H1 (cell line): ENCODE results near the gene E2F3. TPM values are rescaled to one million over a fixed set of nuclear protein-coding genes. Genes with fewer than 3 reads are reported as not detected.

Source experiments
- CTCF ChIA-PET: fragments of 300-600 bp; sonication (Branson Sonifier 250); formaldehyde crosslinking; loops from one replicate; lab custom pipeline; 2021; ENCODE audit not compliant: partially characterized antibody; lab: Charles Lee
- POLR2A ChIA-PET: fragments of 300-600 bp; sonication (Branson Sonifier 250); formaldehyde crosslinking; loops from one replicate; lab custom pipeline; 2021; ENCODE audit warnings: inconsistent platforms; ENCODE audit not compliant: partially characterized antibody; lab: Charles Lee
- DNase-seq, 2 experiments: peaks; one replicate each; pipeline versions ENCODE4 v3.0.0 to v3.0.0-alpha.2; 2010 to 2022; ENCODE audit warnings: low spot score in 2 of 2, low read depth in 1 of 2, mixed read lengths in 1 of 2
- FAIRE-seq: peaks from 2 replicates; lab custom pipeline; 2011; peaks lifted over from hg19 to GRCh38; lab: Jason Lieb, UNC
- H2AFZ ChIP-seq: 2 replicates; pipeline ENCODE4 v1.8.1; 2012; ENCODE audit warnings: low read length, inconsistent platforms
- H2AK5ac ChIP-seq: 2 replicates; pipeline ENCODE4 v1.6.1; 2013; ENCODE audit warnings: low read depth, low read length
- H2BK120ac ChIP-seq: replicated peaks from 2 replicates; pipeline ENCODE3; 2013; ENCODE audit warnings: low read depth, low read length, inconsistent platforms
- H2BK12ac ChIP-seq: 2 replicates; pipeline ENCODE4 v1.6.1; 2013; ENCODE audit warnings: low read depth, low read length
- H2BK15ac ChIP-seq: 2 replicates; pipeline ENCODE4 v1.6.1; 2013; ENCODE audit warnings: low read length
- H2BK20ac ChIP-seq: 2 replicates; pipeline ENCODE4 v1.6.1; 2013; ENCODE audit warnings: low read length
- H2BK5ac ChIP-seq: 2 replicates; pipeline ENCODE4 v1.6.1; 2013; ENCODE audit warnings: low read depth, low read length
- H3K14ac ChIP-seq: 2 replicates; pipeline ENCODE4 v1.6.1; 2013; ENCODE audit warnings: inconsistent platforms; ENCODE audit not compliant: insufficient read length
- H3K18ac ChIP-seq: 2 replicates; pipeline ENCODE4 v1.6.1; 2013; ENCODE audit warnings: low read length; ENCODE audit errors: extremely low read depth
- H3K23ac ChIP-seq: 2 replicates; pipeline ENCODE4 v1.6.1; 2013; ENCODE audit warnings: inconsistent platforms; ENCODE audit not compliant: insufficient read length
- H3K23me2 ChIP-seq: 2 replicates; pipeline ENCODE4 v1.6.1; 2013; ENCODE audit warnings: low read depth, low read length
- H3K27ac ChIP-seq: 2 replicates; pipeline ENCODE4 v1.6.1; 2011; ENCODE audit warnings: low read depth, low read length, inconsistent platforms
- H3K27me3 ChIP-seq, 4 experiments: replicated peaks in 1 of 4; 1 replicate in 1 of 4; 2 replicates in 3 of 4; pipeline versions ENCODE4 v1.6.1 to v1.8.1; 2011 to 2013; ENCODE audit warnings: low read length in 3 of 4, mild to moderate bottlenecking in 3 of 4, inconsistent platforms in 2 of 4, mixed read lengths in 2 of 4, moderate library complexity in 1 of 4; ENCODE audit not compliant: control insufficient read depth in 3 of 4, insufficient read depth in 3 of 4; ENCODE audit errors: extremely low read depth in 1 of 4
- H3K36me3 ChIP-seq, 4 experiments: 2 replicates each; pipeline versions ENCODE4 v1.6.1 to v1.8.1; 2011 to 2013; ENCODE audit warnings: mild to moderate bottlenecking in 4 of 4, low read length in 3 of 4, moderate library complexity in 2 of 4, control low read depth in 1 of 4, inconsistent platforms in 1 of 4; ENCODE audit not compliant: insufficient read depth in 4 of 4, control insufficient read depth in 2 of 4
- H3K4ac ChIP-seq: replicated peaks from 2 replicates; pipeline ENCODE3; 2013; ENCODE audit warnings: low read length, low read depth, mixed read lengths, inconsistent platforms; ENCODE audit not compliant: insufficient read length
- H3K4me1 ChIP-seq, 4 experiments: replicated peaks in 1 of 4; 1 replicate in 1 of 4; 2 replicates in 3 of 4; pipeline versions ENCODE4 v1.6.1 to v1.8.1; 2011 to 2013; ENCODE audit warnings: low read length in 3 of 4, inconsistent platforms in 2 of 4, mixed read lengths in 1 of 4; ENCODE audit not compliant: insufficient read depth in 4 of 4, control insufficient read depth in 3 of 4
- H3K4me2 ChIP-seq, 2 experiments: 2 replicates each; pipeline versions ENCODE4 v1.6.1 to v1.8.1; 2011 to 2013; ENCODE audit warnings: low read depth in 2 of 2, low read length in 2 of 2, control low read depth in 1 of 2, inconsistent platforms in 1 of 2, mild to moderate bottlenecking in 1 of 2; ENCODE audit not compliant: insufficient read depth in 1 of 2
- H3K4me3 ChIP-seq, 4 experiments: fragments of 200-600, 300-600 bp in 1 of 4; sonication (generic), shearing (Covaris generic), sonication (Bioruptor Twin) in 1 of 4; 2 replicates each; pipeline versions ENCODE4 v1.5.1 to v1.8.1; 2011 to 2016; ENCODE audit warnings: low read length in 4 of 4, low read depth in 3 of 4, control low read depth in 2 of 4, inconsistent platforms in 2 of 4, mild to moderate bottlenecking in 2 of 4, mixed read lengths in 1 of 4, moderate library complexity in 1 of 4; ENCODE audit not compliant: insufficient read depth in 2 of 4; ENCODE audit errors: extremely low read depth in 1 of 4
- H3K56ac ChIP-seq: replicated peaks from 2 replicates; pipeline ENCODE3; 2013; ENCODE audit warnings: low read depth, mild to moderate bottlenecking, mixed read lengths, low read length, inconsistent platforms; ENCODE audit not compliant: insufficient read length
- H3K79me1 ChIP-seq: 2 replicates; pipeline ENCODE4 v1.6.1; 2013; ENCODE audit warnings: low read depth, low read length, control low read depth
- H3K79me2 ChIP-seq, 2 experiments: 2 replicates each; pipeline versions ENCODE4 v1.6.1 to v1.8.1; 2012 to 2013; ENCODE audit warnings: low read length in 2 of 2, mild to moderate bottlenecking in 2 of 2, inconsistent platforms in 1 of 2; ENCODE audit not compliant: insufficient read depth in 2 of 2, control insufficient read depth in 1 of 2
- H3K9ac ChIP-seq, 4 experiments: replicated peaks in 1 of 4; 1 replicate in 1 of 4; 2 replicates in 3 of 4; pipeline versions ENCODE4 v1.6.1 to v1.8.1; 2011 to 2013; ENCODE audit warnings: low read depth in 3 of 4, low read length in 3 of 4, control low read depth in 2 of 4, mild to moderate bottlenecking in 2 of 4, moderate library complexity in 2 of 4, inconsistent platforms in 1 of 4; ENCODE audit errors: extremely low read depth in 1 of 4
- H3K9me3 ChIP-seq, 2 experiments: 2 replicates each; pipeline versions ENCODE4 v1.6.1 to v1.8.1; 2012 to 2013; ENCODE audit warnings: mild to moderate bottlenecking in 2 of 2, moderate library complexity in 2 of 2, control low read depth in 1 of 2, inconsistent platforms in 1 of 2, low read depth in 1 of 2, low read length in 1 of 2, mixed read lengths in 1 of 2; ENCODE audit not compliant: insufficient read depth in 2 of 2
- H4K20me1 ChIP-seq, 2 experiments: replicated peaks in 1 of 2; 2 replicates each; pipeline versions ENCODE3 to v1.8.1; 2011 to 2013; ENCODE audit warnings: inconsistent platforms in 2 of 2, low read length in 2 of 2, mild to moderate bottlenecking in 1 of 2; ENCODE audit not compliant: insufficient read depth in 2 of 2, control insufficient read depth in 1 of 2
- H4K5ac ChIP-seq: 2 replicates; pipeline ENCODE4 v1.6.1; 2013; ENCODE audit warnings: low read length, low read depth, mixed read lengths, inconsistent platforms; ENCODE audit not compliant: insufficient read length
- H4K8ac ChIP-seq: 2 replicates; pipeline ENCODE4 v1.8.0; 2013; ENCODE audit warnings: mild to moderate bottlenecking, moderate library complexity, low read length, inconsistent platforms; ENCODE audit not compliant: insufficient read depth; ENCODE audit errors: extremely low read depth
- H4K91ac ChIP-seq: replicated peaks from 2 replicates; pipeline ENCODE3; 2013; ENCODE audit warnings: low read length, mixed read lengths, inconsistent platforms; ENCODE audit not compliant: insufficient read length
- CBX8 ChIP-seq: fragments of 300-800, 300-1000 bp; sonication (generic); IDR thresholded peaks from 2 replicates; pipeline ENCODE4 v1.7.1; 2016; ENCODE audit warnings: low read depth, low read length, borderline replicate concordance
- CEBPB ChIP-seq: IDR thresholded peaks from 2 replicates; pipeline ENCODE4 v1.6.1; 2012; ENCODE audit warnings: low read depth, low read length
- KDM5A ChIP-seq: fragments of 200-600 bp; IDR thresholded peaks from 2 replicates; pipeline ENCODE4 v1.7.1; 2012; ENCODE audit warnings: mild to moderate bottlenecking, low read length, inconsistent platforms, mixed read lengths
- RNF2 ChIP-seq: fragments of 200-900, 300-1000 bp; sonication (generic); IDR thresholded peaks from 2 replicates; pipeline ENCODE4 v1.7.1; 2016; ENCODE audit warnings: borderline replicate concordance, low read depth, mild to moderate bottlenecking, antibody characterized with exemption, low read length; ENCODE audit not compliant: poor library complexity, severe bottlenecking; ENCODE audit errors: missing control alignments
- SIX5 ChIP-seq: IDR thresholded peaks from 2 replicates; pipeline ENCODE4 v1.6.1; 2011; ENCODE audit warnings: mild to moderate bottlenecking, low read depth, low read length
- WGBS, 2 experiments: shearing (Covaris generic) in 1 of 2; methylation state at CpG; one replicate each; pipeline versions ENCODE4 v1.1.6 to v1.1.7; 2013 to 2015; ENCODE audit warnings: low lambda C conversion rate in 2 of 2, mixed read lengths in 2 of 2, inconsistent platforms in 1 of 2, low coverage in 1 of 2, missing lambda C conversion rate in 1 of 2; ENCODE audit not compliant: insufficient replicate concordance in 2 of 2, insufficient coverage in 1 of 2, insufficient read length in 1 of 2; ENCODE audit errors: extremely low coverage in 1 of 2, missing lambda C conversion rate in 1 of 2; 5-methylcytosine and 5-hydroxymethylcytosine counted together
- polyA plus RNA-seq, 7 experiments: library from polyadenylated mRNA; depleted of rRNA in 3 of 7; stranded (reverse) in 5 of 7; unstranded in 2 of 7; fragments of >200 nt in 5 of 7; fragments of 200-250 nt in 2 of 7; gene quantifications; 1 replicate in 5 of 7; 2 replicates in 1 of 7; 4 replicates in 1 of 7; pipeline versions ENCODE4 v1.2.1 to v1.2.3, GENCODE V29; 2011 to 2013; ENCODE audit warnings: missing spikeins in 2 of 7, mixed read lengths in 2 of 7
- total RNA-seq: library from RNA; stranded (reverse); fragmentation: NEBNext Ultra II Directional; extraction: Animal tissue kit (Norgen Biotek cat#: 25700); gene quantifications from 2 replicates; pipeline ENCODE4 v1.2.1, GENCODE V29; 2021

The E2F3 gene
- total and polyA plus RNA-seq, 2 of the 8 experiments (the other 6 are each of a cell fraction or from before 2014, with no cell fraction given), result 14.9 to 42.2 TPM

- Histone ChIP-seq H4K91ac (no peak overlapping the region), H3K4me3 (no peak overlapping the region), H2BK12ac (no peak overlapping the region), H3K18ac (no peak overlapping the region), H4K20me1 (peaks cover 2 to 8% of the 10 kb centered on the region in 2 experiments), H3K79me2 (peaks cover 0 to 61% of the 10 kb centered on the region in 2 experiments; a peak in 2 of 4 replicates), H4K5ac (no peak overlapping the region), H3K4ac (no peak overlapping the region), H3K36me3 (peaks cover 0 to 20% (median 10%) of the 10 kb centered on the region in 4 experiments; a peak in 6 of 8 replicates), H3K23ac (no peak overlapping the region), H3K9me3 (no peaks in the 10 kb centered on the region), H3K14ac (no peak overlapping the region), H4K8ac (no peak overlapping the region), H2BK5ac (no peak overlapping the region), H3K23me2 (no peaks in the 10 kb centered on the region), H3K56ac (no peak overlapping the region), H3K27me3 (no peaks in the 10 kb centered on the region), H3K4me2 (no peak overlapping the region), H2AK5ac (no peak overlapping the region), H2BK120ac (no peak overlapping the region), H3K27ac (no peak overlapping the region), H3K79me1 (peaks cover 12% of the 10 kb centered on the region), H3K9ac (no peak overlapping the region), H2BK15ac (no peak overlapping the region), H2AFZ (no peak overlapping the region), H2BK20ac (no peak overlapping the region), H3K4me1 (no peaks in the 10 kb centered on the region)
- FAIRE-seq, result no peak
- ChIA-PET CTCF (no interaction called here), POLR2A (interaction anchor here (1.0 to 1.5 kb wide), 3 partner anchors 10 to 71 kb away, joined by 3 to 4 read pairs (median 4); no protein-coding TSS in a partner anchor)
- DNase-seq, result no peak
- whole genome bisulfite sequencing, 2 experiments, result 89% methylated on average over 6 of the region's 6 CpGs; no CpG with 5 or more reads in 1 of the 2 experiments
- no peak for TF ChIP-seq RNF2
- no peak for TF ChIP-seq KDM5A
- TF ChIP-seq CBX8, result no peak
- TF ChIP-seq CEBPB, result no peak
- no peak for TF ChIP-seq SIX5
Observed at GRCh38 chr6:20476501-20477043, 74.9 kb downstream of the E2F3 start.
